Colonic mucosa (tissue), 4 donors: ENCODE measurements around the gene CAPN10. TPM values are rescaled to one million over a fixed set of nuclear protein-coding genes. Genes with fewer than 3 reads are reported as not detected.

Experiments used
- DNase-seq: peaks from one replicate; pipeline ENCODE4 v3.0.0-alpha.2; 2020
- H3K27ac ChIP-seq: fragments of 200-600 bp; one replicate; pipeline ENCODE4 v1.8.0; 2021
- H3K27me3 ChIP-seq: fragments of 200-600 bp; one replicate; pipeline ENCODE4 v1.8.0; 2021
- H3K36me3 ChIP-seq: fragments of 200-600 bp; one replicate; pipeline ENCODE4 v1.8.0; 2021
- H3K4me1 ChIP-seq: fragments of 200-600 bp; one replicate; pipeline ENCODE4 v1.8.0; 2021; ENCODE audit warnings: mild to moderate bottlenecking
- H3K4me3 ChIP-seq: fragments of 200-600 bp; one replicate; pipeline ENCODE4 v1.8.0; 2021
- H3K9ac ChIP-seq, 2 donors: one replicate each; pipeline ENCODE4 v1.7.0; 2013; ENCODE audit warnings: control low read depth in 2 of 2, low read depth in 2 of 2, low read length in 2 of 2
- H3K9me3 ChIP-seq: fragments of 200-600 bp; one replicate; pipeline ENCODE4 v1.8.0; 2021
- intact Hi-C: fragments of 100-400 bp; cut with DNase I; formaldehyde crosslinking; loops from one replicate; pipeline ENCODE4 v1.14.1; 2022
- total RNA-seq, 2 donors: library from RNA; stranded (reverse); fragmentation: NEBNext Ultra II Directional in 1 of 2; extraction: Animal tissue kit (Norgen Biotek cat#: 25700) in 1 of 2; gene quantifications; one replicate each; pipeline ENCODE4 v1.2.1, GENCODE V29; 2021
- TF ChIP-seq, protein P1 (sequence below): fragments of 200-600 bp; IDR thresholded peaks from one replicate; pipeline ENCODE4 v1.8.0; 2022; ENCODE audit warnings: antibody characterized with exemption, mild to moderate bottlenecking
- donor health status: healthy.
- donor health status: DM: no; HTN: no; CAD: no.
- donor health status: DM: no; HTN: no; CAD: no.

Gene CAPN10
- total RNA-seq, 2 donors from 2014 or later: 29.1 to 47.8 TPM

- no peaks in the 10 kb centered on the region for H3K27me3 ChIP-seq
- no peak for DNase-seq
- peak overlapping the region in 1 of 2 donors; percentile 33 for H3K9ac ChIP-seq
- H3K36me3 ChIP-seq: peaks cover 6% of the 10 kb centered on the region
- no peak overlapping the region for H3K27ac ChIP-seq
- intact Hi-C loops: no loop called here
- no peaks in the 10 kb centered on the region for H3K9me3 ChIP-seq
- TF ChIP-seq, protein P1, sequence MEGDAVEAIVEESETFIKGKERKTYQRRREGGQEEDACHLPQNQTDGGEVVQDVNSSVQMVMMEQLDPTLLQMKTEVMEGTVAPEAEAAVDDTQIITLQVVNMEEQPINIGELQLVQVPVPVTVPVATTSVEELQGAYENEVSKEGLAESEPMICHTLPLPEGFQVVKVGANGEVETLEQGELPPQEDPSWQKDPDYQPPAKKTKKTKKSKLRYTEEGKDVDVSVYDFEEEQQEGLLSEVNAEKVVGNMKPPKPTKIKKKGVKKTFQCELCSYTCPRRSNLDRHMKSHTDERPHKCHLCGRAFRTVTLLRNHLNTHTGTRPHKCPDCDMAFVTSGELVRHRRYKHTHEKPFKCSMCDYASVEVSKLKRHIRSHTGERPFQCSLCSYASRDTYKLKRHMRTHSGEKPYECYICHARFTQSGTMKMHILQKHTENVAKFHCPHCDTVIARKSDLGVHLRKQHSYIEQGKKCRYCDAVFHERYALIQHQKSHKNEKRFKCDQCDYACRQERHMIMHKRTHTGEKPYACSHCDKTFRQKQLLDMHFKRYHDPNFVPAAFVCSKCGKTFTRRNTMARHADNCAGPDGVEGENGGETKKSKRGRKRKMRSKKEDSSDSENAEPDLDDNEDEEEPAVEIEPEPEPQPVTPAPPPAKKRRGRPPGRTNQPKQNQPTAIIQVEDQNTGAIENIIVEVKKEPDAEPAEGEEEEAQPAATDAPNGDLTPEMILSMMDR: no peak
- peaks cover 15% of the 10 kb centered on the region for H3K4me1 ChIP-seq
- H3K4me3 ChIP-seq: no peak overlapping the region
These were observed 1.6 kb downstream of the CAPN10 start for GRCh38 chr2:240588006-240588655.

DNA sequence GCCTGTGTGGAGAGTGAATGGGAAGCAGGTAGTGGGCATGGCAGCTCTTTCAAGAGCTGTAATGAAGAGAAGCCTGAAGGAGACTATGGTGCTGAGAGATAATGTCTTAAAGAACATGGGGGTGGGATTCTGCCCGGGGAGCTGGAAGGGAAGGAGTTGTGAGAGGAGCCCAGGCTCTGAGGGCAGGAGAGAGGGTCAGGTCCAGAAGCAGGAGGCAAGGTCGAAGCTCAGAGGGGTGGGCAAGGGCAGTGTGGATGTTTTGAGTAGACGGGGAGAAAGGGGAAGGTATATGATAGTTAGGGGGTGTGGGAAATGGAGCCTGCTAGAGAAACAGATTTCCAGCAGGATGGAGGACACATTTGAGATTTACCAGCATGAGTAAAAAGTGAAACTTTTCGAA, 2.1 kb downstream of the CAPN10 start:
- TF ChIP-seq, protein P1: no peak
- Histone ChIP-seq H3K27me3 (no peaks in the 10 kb centered on the region), H3K9me3 (no peaks in the 10 kb centered on the region), H3K27ac (no peak overlapping the region), H3K4me1 (peaks cover 15% of the 10 kb centered on the region), H3K9ac (no peak overlapping the region), H3K4me3 (no peak overlapping the region), H3K36me3 (peaks cover 6% of the 10 kb centered on the region)
- intact Hi-C loops: no loop called here
- no peak for DNase-seq

GRCh38 chr2:240589375-240589774, 2.8 kb downstream of the CAPN10 start:
- H3K36me3 ChIP-seq: peaks cover 6% of the 10 kb centered on the region
- peaks cover 15% of the 10 kb centered on the region for H3K4me1 ChIP-seq
- H3K9me3 ChIP-seq: no peaks in the 10 kb centered on the region
- no peak overlapping the region for H3K4me3 ChIP-seq
- H3K27ac ChIP-seq: no peak overlapping the region
- no peak for DNase-seq
- H3K9ac ChIP-seq: no peak overlapping the region
- TF ChIP-seq, protein P1: no peak
- H3K27me3 ChIP-seq: no peaks in the 10 kb centered on the region
- intact Hi-C loops: no loop called here

GRCh38 chr2:240589850-240590525, 3.5 kb downstream of the CAPN10 start:
- Histone ChIP-seq H3K27ac (no peak overlapping the region), H3K27me3 (no peaks in the 10 kb centered on the region), H3K9ac (no peak overlapping the region), H3K4me1 (peaks cover 10% of the 10 kb centered on the region), H3K9me3 (no peaks in the 10 kb centered on the region), H3K36me3 (peaks cover 6% of the 10 kb centered on the region), H3K4me3 (no peak overlapping the region)
- no peak for DNase-seq
- TF ChIP-seq, protein P1: no peak
- intact Hi-C loops: no loop called here

DNA sequence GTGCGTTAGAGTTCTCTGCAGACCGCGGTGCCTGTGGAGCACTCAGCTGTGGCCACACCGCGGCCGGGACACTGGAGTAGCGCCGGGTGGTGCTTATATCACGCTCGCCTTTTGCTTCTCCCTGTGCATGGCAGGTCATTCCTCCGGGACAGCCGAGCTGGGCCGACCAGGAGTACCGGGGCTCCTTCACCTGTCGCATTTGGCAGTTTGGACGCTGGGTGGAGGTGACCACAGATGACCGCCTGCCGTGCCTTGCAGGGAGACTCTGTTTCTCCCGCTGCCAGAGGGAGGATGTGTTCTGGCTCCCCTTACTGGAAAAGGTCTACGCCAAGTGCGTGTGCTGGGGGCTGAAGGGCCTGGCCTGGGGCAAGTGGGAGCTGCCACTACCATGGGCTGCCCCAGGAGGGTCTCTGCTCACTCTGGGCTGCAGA, 4.2 kb downstream of the CAPN10 start:
- Histone ChIP-seq H3K4me1 (peaks cover 7% of the 10 kb centered on the region), H3K9me3 (no peaks in the 10 kb centered on the region), H3K9ac (no peak overlapping the region), H3K4me3 (no peak overlapping the region), H3K27ac (no peak overlapping the region), H3K27me3 (no peaks in the 10 kb centered on the region), H3K36me3 (peaks cover 6% of the 10 kb centered on the region)
- intact Hi-C loops: no loop called here
- TF ChIP-seq, protein P1: no peak
- DNase-seq: no peak
